HG02678 (cell line): ENCODE data around the gene CCNL1.
A peak's percentile ranks its signal among the peaks of the same experiment; 100 is the strongest.
"Not testable (repeated sequence)": the region's sequence is repeated elsewhere in the genome, so short reads cannot be mapped to it uniquely, and the experiment has no call there.

Source experiments
- ATAC-seq: cut with Tn5 transposase; IDR thresholded peaks from one replicate; pipeline ENCODE4 v1.9.1; 2021; ENCODE audit warnings: mild to moderate bottlenecking, moderate library complexity; ENCODE audit not compliant: unreplicated experiment

Gene CCNL1

GRCh38 chr3:157159762-157160657 is at the start of gene CCNL1:
Gene CCNL1 (minus strand): TSS chr3:157160147. CDS start chr3:157160094, 53 bp downstream.
- ATAC-seq = peak; percentile 78

GRCh38 chr3:157204880-157205279 is 44.9 kb upstream of the CCNL1 start:
- ATAC-seq = no peak

- ATAC-seq = no peak
Observed at GRCh38 chr3:157204431-157204830, 44.5 kb upstream of the CCNL1 start.

- ATAC-seq = peak; percentile 69
Observed at GRCh38 chr3:157201648-157202278, 41.8 kb upstream of the CCNL1 start.

DNA sequence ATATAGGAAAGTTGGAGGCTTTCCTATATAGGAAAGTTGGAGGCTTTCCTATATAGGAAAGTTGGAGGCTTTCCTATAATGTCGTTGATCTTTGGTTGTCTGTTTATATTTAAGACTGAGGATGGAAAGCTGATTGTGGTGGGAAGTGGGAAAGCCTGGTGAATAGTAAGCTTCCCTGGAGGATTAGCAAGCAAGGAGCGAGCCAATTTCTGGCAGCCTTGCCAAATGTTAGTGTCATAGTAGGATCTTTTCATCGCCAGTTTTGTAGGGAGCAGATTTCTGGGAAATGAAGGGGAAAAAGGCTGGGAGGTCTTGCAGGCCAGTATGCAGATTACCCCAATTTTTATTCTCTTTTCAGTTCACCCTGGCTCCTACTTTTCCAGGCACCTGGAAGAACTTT is 39.9 kb upstream of the CCNL1 start:
- no peak for ATAC-seq

DNA sequence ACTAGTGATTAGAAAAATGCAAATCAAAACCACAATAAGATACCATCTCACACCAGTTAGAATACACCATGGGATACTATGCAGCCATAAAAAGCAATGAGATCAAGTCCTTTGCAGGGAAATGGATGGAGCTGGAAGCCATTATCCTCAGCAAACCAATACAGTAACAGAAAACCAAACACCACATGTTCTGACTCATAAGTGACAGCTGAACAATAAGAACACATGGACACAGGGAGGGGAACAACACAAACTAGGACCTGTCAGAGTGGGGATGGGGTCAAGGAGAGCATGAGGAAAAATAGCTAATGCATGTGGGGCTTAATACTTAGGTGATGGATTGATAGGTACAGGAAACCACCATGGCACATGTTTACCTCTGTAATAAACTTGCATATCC is 36.0 kb upstream of the CCNL1 start:
- ATAC-seq = no peak

DNA sequence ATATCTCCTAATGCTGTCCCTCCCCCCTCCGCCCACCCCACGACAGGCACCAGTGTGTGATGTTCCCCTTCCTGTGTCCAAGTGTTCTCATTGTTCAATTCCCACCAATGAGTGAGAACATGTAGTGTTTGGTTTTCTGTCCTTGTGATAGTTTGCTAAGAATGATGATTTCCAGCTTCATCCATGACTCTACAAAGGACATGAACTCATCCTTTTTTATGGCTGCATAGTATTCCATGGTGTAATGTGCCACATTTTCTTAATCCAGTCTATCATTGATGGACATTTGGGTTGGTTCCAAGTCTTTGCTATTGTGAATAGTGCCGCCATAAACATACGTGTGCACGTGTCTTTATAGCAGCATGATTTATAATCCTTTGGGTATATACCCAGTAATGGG is 31.2 kb upstream of the CCNL1 start:
- not testable (repeated sequence) for ATAC-seq

- no peak for ATAC-seq
Observed at GRCh38 chr3:157190380-157190872, 30.5 kb upstream of the CCNL1 start.

- no peak for ATAC-seq
Observed at GRCh38 chr3:157188391-157188790, 28.4 kb upstream of the CCNL1 start.

GRCh38 chr3:157182879-157183278 is 22.9 kb upstream of the CCNL1 start:
- ATAC-seq = no peak

- ATAC-seq = no peak
Observed at GRCh38 chr3:157180262-157180661, 20.3 kb upstream of the CCNL1 start.

DNA sequence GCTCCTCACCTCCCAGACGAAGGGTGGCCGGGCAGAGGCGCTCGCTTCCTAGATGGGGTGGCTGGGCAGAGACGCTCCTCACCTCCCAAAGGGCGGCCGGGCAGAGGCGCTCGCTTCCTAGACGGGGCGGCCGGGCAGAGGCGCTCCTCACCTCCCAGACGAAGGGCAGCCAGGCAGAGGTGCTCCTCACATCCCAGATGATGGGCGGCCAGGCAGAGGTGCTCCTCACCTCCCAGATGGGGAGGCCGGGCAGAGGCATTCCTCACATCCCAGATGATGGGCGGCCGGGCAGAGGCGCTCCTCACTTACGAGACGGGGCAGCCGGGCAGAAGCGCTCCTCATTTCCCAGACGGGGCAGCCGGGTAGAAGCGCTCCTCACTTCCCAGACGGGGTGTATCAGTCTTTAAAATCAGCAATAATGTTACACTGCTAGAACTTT is 19.4 kb upstream of the CCNL1 start:
- ATAC-seq = no peak

GRCh38 chr3:157178503-157179364 is 18.8 kb upstream of the CCNL1 start:
- ATAC-seq = not testable (repeated sequence)

GRCh38 chr3:157177801-157178453 is 18.0 kb upstream of the CCNL1 start:
- not testable (repeated sequence) for ATAC-seq

DNA sequence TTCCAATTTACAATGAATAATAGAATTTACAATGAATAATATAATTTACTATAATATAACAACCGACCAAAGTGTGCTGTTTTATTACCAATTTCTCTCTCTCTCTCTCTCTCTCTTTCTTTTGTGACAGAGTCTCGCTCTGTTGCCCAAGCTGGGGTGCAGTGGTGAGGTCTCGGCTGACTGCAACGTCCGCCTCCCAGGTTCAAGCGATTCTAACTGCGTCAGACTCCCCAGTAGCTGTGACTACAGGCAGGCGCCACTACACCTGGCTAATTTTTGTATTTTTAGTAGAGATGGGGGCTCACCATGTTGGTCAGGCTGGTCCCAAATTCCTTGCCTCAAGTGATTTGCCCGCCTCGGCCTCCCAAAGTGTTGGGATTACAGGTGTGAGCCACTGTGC is 17.0 kb upstream of the CCNL1 start:
- no peak for ATAC-seq

GRCh38 chr3:157175691-157176507 is 16.0 kb upstream of the CCNL1 start:
- ATAC-seq = no peak

DNA sequence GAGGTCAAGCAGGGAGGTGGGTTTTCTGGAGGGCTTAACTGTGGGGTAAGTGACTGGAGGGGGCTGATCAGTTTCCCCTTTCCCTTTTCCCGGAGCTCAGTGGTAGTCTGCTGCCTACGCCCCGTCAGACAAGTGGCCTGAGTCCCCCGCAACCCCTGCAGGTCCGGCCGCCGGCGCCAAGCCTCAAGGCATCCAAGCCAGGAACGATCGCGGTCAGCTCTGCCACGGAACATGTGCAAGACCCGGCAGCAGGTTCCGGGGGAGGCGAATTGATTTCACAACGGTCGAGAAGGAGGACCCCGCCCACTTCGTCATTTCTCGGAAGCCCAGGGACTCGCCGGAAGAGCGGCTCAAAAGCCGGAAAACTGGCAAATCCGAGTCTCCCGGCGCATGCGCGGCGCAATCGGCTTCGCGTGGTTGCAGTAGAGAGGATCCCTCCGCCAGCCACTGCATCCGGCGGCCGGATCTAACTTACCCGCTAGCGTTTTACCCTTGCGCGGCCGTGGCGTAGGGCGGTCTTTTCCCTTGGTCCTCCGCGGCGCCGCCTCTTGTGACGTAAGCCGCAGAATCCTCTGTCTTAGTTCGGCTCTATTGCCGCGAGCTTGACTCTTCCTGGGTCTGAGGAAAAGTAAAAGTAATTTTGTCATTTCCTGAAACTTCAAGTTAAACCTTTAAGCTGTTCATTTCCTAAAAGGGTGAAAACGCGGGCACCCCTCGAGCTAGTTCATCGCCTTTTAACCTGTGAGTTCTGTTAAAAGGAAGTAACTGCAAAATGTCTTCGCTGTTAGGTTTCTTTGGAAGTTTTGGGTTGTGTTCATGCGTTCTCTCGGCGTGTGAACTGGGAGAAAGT is 14.9 kb upstream of the CCNL1 start:
- ATAC-seq = peak; percentile 91

DNA sequence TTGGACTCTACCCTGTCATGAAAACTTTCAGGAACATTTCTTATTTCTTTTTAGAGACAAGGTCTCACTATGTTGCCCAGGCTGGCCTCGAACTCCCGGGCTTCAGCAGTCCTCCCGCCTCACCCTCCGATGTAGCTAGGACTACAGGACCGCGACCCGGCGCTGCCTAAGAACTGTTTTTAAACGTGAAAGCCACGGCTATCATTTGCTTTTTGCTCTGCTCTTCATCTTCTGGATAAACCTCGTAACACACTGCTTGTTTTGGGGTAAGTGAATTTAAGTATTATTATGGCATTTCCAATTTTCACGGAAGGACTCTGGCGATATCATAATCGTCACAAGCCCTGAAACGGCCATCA is 14.3 kb upstream of the CCNL1 start:
- no peak for ATAC-seq

DNA sequence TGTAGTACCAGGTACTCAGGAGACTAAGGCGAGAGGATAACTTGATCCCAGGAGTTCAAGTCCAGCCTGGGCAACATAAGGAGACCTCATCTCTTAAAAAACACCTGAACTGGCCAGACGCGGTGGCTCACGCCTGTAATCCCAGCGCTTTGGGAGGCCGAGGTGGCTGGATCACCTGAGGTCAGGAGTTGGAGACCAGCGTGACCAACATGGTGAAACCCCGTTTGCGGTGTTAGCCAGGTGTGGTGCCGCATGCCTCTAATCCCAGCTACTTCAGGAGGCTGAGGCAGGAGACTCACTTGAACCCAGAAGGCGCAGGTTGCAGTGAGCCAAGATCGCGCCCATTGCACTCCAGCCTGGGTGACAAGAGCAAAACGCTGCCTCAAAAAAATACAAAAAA is 13.4 kb upstream of the CCNL1 start:
- ATAC-seq = not testable (repeated sequence)
